Activated CD8-positive, alpha-beta memory T cell treated with anti-CD3 and anti-CD28 coated beads for 1 hour (primary cell): ENCODE data around the gene DPY30.
"Not testable (repeated sequence)": the region's sequence is repeated elsewhere in the genome, so short reads cannot be mapped to it uniquely, and the experiment has no call there.

Experiments
- DNase-seq, 2 donors: peaks; one replicate each; pipeline ENCODE4 v3.0.0-alpha.2; 2020; ENCODE audit warnings: low read depth in 1 of 2; ENCODE audit errors: extremely low read depth in 1 of 2

DPY30 gene

DNA sequence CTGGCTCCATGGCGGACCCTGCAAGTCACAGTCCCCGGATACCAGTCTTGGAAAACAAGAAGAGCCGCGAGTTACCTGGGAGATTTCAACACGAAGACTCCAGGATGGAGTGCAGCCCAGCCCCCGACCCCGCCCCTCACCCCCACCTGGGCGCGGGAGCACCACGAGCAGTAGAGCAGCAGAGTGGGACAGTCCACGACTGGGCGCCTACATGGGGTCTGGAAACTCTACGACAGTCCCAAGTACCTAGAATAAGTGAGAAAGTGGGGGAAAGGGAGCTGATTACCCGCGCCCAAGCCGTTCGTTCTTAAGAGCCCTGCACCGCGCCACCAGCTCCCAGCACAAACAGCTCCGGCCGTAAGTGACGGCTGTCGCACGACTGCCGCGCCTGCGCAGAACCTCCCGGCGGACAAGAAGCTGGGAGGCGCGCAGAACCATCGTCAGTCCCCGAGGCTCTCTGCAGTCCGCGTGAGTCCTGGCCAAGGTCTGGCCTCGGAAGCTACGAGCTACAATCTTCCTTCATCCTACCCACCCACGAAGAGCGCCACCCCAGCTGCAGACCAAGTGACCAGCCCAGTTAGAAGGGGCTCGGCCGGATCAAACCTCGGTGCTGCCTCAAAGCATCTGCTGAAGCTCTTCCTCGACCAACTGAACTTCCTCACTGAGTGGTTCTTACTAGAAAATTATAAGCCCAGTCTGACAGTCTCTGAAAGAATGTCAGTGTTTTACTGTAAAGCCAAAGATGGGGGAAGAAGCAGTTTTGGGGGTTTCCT lies at the start of gene DPY30:
Gene DPY30, minus strand, starts transcription at position 359 of the 773 bp plus-strand sequence. Its CDS starts 349 bp downstream, at position 10.
- DNase-seq, result peak; percentile 75 to 85

GRCh38 chr2:32074134-32074506 lies 34.5 kb upstream of the DPY30 start:
- no peak for DNase-seq

GRCh38 chr2:32067549-32067948 lies 27.9 kb upstream of the DPY30 start:
- no peak for DNase-seq

DNA sequence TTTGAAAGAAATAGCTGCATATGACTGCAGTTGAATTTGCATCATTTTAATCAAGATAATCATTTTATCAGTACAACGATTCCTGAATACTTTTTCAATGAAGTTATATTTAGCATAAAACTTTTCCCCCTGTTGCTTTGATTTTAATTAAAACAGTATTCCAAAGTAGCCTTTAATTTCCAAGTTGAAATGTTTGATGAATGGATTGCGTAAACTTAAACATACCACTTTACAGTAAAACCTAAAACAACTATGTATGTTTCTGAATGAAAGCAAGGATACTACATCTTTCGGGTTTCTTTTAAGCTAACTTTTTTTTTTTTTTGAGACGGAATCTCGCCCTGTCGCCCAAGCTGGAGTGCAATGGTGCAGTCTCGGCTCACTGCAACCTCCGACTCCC lies 25.1 kb upstream of the DPY30 start:
- DNase-seq, result no peak

DNA sequence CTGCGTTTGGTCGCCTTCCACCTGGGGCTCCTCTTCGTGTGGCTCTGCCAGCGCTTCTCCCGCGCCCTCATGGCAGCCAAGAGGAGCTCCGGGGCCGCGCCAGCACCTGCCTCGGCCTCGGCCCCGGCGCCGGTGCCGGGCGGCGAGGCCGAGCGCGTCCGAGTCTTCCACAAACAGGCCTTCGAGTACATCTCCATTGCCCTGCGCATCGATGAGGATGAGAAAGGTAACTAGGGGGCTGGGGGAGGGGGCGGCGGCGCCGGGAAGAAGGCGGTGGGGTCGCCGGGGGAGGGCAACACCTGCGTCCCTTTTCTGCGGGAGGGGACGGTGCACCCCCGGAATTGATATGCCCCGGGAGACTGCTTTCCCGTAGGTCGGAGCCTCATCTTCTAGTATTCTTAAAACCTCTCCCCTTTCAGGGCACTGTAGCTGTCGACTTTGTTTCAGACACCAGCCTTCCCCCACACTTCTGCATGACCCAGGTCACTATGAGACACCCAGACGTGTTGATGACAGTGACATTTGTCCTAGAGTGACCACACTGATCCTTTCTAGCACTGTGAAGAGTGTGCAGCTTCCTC lies 24.5 kb upstream of the DPY30 start:
- DNase-seq, result no peak

- peak; percentile 87 to 96 for DNase-seq
Observed at GRCh38 chr2:32063310-32064020, 23.9 kb upstream of the DPY30 start, which contains the start of gene SPAST. Gene SPAST (plus strand): TSS chr2:32063556. CDS start chr2:32063832, 276 bp downstream.

DNA sequence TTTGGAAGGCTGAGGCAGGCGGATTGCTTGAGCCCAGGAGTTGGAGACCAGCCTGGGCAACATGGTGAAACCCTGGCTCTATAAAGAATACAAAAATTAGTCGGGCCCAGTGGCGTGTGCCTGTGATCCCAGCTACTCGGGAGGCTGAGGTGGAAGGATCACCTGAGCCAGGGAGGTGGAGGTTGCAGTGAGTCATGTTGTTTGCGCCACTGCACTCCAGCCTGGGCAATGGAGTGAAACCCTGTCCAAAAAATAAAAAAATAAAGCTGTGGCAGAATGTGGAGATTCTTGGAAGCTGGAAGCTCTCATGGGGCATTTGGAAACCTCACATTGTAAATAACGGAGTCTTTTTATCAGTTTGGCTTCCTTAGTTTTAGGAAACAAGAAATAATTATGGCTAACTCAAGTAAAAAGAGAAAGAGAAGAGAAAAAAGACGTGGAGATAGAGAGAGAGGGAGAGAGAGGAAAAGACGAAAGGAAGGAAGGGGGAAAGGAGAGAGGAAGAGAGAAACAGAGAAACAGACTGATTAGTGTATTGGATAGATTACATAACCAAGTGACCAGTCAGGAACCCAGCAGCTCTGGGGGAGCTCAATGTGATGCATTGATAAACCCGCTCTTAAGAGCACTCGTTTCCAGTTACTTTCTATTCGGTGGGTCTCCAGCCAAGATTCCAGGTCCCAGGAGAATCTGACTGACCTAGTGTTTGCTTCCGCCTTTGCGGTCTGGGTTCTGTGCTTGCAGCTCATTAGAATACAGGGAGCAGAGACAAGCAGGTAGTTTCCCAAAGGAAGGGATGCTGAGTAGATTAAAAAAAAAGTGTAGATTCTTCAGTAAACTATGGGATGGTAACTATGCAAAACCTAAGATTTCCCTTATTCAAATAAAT lies 22.6 kb upstream of the DPY30 start:
- DNase-seq, result no peak

GRCh38 chr2:32061430-32061829 lies 21.8 kb upstream of the DPY30 start:
- DNase-seq, result no peak

GRCh38 chr2:32060266-32060665 lies 20.7 kb upstream of the DPY30 start:
- no peak for DNase-seq

DNA sequence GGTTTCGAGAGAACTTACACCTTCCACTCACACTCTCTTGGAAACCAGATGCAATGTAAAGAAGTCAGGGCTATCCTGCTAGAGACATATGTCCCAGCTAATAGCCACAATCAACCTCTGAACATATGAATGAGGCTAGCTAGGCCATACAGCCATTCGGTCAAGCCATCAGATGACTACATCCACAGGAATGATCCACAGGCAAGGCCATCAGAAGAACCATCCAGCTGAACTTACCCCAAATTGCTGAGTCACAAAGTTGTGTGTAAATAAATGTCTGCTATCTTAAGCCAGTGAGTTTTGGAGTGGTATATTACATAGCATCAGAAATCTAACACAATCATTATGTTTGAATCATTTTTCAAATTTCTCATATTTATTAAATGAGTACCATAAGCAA lies 18.5 kb upstream of the DPY30 start:
- DNase-seq, result no peak

GRCh38 chr2:32054583-32054982 lies 15.0 kb upstream of the DPY30 start:
- DNase-seq, result not testable (repeated sequence)

GRCh38 chr2:32051836-32052439 lies 12.3 kb upstream of the DPY30 start:
- no peak for DNase-seq

DNA sequence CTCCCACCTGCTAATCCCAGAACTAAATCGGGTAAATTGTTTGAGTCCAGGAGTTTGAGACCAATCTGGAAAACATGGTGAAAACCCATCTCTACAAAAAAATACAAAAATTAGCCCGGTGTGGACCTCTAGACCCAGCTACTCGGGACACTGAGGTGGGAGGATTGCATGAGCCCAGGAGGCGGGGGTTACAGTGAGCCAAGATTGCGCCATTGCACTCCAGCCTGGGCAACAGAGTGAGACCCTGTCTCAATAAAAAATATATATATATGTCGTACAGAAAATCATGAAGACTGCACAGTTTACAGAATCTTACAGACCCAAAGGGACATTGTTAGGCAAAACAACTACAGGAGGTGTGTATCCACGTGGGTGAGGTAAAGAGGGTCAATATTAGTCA lies 4.0 kb upstream of the DPY30 start:
- DNase-seq, result no peak

GRCh38 chr2:32034198-32034887 lies 5.3 kb downstream of the DPY30 start:
- not testable (repeated sequence) for DNase-seq

GRCh38 chr2:32018789-32019482 lies 20.7 kb downstream of the DPY30 start:
- DNase-seq, result not testable (repeated sequence)

- no peak for DNase-seq
Observed at GRCh38 chr2:32012872-32013271, 26.7 kb downstream of the DPY30 start.

GRCh38 chr2:32011485-32011960 lies 28.1 kb downstream of the DPY30 start:
- DNase-seq, result no peak

GRCh38 chr2:32010670-32011484 lies 28.7 kb downstream of the DPY30 start, which contains the start of gene MEMO1:
Gene MEMO1 (minus strand): TSS chr2:32011008. CDS start chr2:32010247, 761 bp downstream.
- peak; percentile 66 to 77 for DNase-seq
